Measurements from ENCODE around the gene CAMK2D.

CAMK2D gene

DNA sequence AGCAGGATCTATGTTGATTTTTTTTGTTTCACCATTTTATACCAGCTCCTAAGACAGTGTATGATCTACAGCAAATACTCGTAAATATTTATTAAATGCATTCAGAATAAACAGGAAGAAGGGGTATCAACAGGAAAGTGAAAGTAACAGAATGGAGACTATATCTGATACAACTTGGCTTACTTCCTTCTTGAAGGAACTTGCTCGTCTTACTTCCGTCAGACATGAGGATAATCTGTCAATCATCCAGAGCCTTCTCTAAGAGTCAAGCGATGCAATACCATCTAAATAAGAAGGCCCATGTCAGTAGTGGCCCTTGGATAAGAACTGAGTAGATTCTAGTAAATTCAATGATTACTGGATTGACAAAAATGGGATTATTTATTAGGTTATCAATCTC lies 84.2 kb downstream of the CAMK2D start:
- DNase-seq, result no peak

DNA sequence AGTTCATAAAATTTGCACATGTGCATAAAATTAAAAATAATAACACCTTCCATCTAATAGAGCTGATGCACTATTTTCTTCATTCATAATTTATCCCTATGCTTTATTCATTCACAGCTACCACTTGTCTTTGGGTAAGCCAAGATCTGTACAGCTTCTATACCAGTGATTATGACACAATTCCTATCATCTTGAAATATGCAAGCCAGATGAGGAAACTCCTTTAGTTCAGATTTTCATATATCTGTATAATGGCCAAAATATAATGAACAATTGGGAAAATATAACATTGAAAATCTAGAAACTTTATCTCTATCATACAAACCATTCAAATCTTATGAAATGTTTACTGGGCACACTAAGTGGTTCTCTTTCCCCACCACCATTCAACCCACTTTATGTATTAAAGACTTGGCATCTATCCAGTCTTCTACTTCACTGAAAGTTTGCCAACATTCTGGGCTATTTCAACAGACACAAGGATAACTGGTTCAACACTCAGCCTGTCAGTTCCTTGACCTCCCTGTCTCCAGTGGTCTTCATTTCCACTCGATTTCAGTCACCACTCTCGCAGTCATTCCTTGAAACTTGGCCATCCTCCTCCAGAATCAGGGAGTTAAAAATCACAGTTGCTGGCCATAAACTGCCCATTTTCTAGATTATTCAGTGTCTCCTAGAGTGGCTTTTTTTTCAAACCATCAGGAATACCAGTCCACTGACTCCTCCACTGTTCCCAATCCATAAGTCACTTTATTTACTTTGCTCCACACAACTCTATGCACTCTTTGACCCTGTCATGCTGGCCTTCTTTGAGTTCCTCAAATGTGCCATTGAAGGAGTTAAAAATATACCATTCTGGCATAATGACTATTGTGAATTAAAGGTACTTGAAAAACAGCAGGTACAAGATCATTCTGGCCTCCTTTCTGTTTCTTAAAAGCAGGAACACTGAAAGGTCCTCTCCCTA lies 85.5 kb downstream of the CAMK2D start:
- DNase-seq, result no peak

DNA sequence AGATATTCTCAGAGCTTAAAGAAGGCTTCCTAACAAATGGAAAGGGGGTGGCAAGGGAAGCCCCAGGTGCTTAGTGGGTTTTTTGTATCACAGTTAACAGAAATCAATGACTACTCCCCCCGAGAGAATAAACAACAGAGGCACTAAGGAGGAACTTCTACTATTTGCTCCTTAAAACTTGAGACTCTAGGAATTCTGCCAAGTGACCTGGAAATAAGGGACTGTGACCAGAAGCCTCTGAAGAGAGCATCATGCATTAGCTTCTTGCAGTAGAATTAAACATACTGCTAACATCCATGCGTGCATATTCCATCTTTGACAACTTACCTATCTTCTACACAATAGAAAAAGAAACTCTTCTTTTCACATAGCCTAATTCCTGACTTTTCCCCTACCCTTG lies 86.8 kb downstream of the CAMK2D start:
- DNase-seq, result no peak

- DNase-seq, result no peak
These were observed 87.3 kb downstream of the CAMK2D start for GRCh38 chr4:113674251-113674650.

GRCh38 chr4:113673450-113673849 lies 88.1 kb downstream of the CAMK2D start:
- peak; percentile 69 for DNase-seq

DNA sequence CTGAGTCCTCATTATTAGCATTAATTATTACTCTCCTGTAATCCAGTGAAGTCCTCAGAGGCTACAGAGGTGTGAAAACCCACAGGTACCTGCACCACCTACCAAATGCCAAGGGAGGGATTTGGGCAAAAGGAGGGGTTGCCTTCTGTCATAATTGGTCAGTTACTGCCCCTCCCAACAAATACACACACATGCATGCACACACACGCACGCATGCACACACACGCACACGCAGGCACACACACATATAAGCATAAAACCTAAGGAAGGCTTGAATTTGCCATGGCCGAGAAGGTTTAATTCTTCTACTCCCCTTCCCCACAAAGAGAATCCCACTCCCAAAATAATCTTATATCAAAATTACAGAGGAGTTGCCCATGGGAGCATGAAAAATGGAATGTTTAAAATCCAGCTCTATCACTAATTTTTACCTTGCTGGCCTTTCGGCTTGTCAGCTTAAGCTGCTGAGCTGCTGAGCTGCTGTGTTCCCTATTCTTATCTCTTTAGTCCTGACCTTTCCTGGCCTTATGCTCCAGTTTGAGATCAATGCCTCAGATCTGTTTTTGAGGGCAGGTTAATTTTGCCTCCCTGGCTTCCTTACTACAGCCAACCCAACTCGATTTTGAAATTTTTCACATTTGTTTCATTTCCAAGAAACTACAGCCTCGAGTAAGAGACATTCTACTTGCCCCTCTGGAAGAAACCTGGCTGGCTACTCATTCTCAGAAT lies 95.0 kb downstream of the CAMK2D start:
- DNase-seq, result no peak

DNA sequence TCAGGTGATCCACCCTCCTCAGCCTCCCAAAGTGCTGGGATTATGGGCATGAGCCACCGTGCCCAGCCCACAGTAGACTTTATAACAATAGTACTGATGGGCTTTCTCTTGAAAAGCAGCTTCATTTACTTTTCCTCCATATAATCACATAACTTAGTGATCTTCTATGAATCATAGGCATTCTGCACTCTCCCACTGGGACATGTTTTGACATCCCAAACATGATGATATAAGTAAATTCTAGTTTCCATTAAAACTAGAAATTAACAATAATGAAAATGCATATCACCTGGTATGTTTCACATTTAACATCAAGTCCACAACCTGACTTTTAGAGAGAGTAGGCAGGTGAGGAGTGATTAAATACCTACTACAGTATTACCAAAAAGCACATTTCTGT lies 96.5 kb downstream of the CAMK2D start:
- DNase-seq, result no peak

DNA sequence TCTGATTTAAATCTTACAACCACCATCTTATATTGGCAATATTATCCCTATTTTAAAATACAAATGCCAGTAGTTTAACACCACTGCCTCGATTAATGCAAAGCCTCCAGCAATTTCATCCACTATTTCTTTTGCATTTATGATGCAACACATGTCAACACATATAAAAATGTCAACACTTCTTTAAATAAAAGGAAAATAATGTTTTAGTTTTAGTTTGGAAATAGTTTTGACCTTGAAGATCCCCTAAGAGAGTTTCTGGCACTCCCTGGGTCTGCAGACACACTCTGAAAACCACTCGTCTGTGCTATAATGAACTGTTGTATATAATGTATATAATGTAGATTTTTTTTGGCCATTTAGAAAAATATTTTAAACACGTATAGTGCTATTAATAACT lies 99.0 kb downstream of the CAMK2D start:
- no peak for DNase-seq

DNA sequence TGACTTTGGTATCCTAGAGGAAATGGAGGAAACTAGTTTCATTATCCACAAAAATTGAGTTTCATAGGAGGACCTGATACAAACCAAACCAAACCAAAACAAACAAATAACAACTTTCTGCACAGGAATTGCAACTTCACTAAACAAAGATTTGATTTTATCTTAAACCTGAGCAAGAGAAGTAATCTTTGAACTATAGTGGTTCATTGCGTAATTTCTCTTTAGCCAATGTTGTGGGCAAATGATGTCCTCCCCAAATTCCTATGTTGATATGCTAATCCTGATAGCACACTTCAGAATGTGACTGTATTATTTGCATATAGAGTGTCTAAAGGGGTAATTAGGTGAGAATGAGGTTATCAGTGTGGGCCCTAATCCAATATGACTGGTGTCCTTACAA lies 102.4 kb downstream of the CAMK2D start:
- no peak for DNase-seq

DNA sequence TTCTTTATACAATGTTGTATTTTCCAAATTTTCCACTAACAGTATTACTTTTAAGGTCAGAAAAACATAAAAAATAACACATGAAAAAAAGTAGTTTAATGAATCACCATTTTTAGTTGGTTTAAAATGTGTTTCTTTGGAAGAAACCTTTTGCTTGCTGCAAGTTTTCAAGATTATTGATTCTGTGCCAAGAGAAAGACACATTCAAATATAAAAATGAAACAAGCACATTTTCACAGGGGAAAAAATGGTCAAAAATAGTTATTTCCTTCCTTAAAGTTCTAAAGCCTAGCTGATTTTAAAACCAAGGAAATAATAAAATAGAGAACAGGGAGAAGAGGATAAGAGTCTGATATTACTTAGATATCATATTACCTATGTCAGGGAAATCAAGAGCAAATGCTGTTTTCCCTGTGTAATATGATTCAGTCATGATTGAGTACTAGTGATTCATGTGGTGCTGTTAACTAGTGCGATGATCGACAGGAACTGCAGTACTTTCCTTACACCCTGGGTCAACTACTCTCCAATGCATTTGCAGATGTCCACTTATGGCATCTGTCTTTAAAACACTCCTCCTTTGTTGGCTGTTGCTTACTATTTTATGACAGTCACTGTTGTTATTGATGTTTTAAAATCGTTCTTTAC lies 103.8 kb downstream of the CAMK2D start:
- DNase-seq, result no peak

DNA sequence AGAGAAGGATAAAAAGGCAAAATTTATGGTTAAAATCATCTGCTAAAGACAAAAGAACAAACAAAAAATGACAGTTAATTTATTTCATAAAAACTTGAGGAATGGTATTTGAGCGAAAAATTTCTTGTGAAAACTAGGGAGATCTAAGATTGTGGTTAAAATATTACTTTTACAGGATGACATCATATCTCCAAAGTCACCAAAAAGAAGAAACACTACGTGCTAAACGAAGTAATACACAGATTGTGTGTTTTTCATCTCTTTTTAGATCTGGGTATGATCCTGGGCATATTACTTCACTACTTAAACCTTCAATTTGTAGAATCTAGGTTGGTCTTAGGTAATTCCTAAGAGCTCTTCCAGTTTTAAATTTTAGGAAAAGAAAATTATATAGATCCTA lies 107.7 kb downstream of the CAMK2D start:
- DNase-seq, result no peak

DNA sequence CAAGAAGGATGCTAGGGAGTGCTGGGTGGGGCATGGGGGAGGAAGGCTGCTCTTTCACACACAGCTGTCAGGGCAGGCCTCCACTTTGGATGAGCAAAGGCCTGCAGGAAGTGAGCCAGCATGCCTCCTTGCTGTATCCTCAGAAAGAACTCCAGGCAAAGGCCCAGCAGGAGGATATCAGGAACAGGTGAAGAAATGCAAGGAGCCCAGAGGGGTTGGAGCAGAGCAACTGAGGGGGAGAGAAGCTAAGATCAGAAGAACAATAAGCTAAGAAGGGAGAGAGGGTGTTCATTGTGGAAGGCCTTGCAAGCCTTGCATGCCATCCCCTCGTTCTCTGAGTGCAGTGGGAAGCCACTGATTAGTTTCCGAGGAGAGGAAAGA lies 115.1 kb downstream of the CAMK2D start:
- DNase-seq, result no peak

DNA sequence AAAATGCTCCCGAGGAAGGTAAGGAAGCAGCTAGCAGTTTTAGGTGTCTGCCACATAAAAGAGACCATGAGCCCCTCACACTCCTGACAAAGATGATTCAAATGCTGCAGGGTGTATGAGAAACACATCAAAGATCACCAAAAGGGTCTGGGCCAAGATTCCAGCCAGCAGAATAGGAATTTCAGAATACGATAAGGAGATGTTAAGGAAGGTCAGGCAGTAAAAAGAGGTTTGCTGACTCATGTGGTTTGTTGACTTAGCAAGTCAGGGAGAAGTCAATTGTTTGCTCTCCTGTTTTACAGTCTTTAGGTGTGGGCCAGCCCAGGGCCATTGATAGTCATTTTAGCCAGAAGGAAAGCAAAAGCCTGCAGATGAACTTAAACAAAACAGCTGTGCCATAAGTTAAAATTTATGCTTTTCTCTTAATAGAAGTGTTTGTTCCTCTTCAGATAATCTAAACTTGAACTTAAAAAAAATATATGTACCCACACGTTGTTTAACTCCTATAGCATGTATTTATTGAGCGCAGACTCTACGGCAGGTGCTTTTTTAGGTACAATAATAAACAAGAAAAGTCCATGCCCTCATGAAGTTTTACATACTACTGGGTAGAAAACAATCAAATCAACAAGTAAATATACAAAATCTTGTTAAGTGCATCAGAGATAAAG lies 115.6 kb downstream of the CAMK2D start:
- DNase-seq, result no peak

GRCh38 chr4:113645288-113645687 lies 116.2 kb downstream of the CAMK2D start:
- DNase-seq, result no peak

GRCh38 chr4:113644398-113644797 lies 117.1 kb downstream of the CAMK2D start:
- DNase-seq, result no peak

DNA sequence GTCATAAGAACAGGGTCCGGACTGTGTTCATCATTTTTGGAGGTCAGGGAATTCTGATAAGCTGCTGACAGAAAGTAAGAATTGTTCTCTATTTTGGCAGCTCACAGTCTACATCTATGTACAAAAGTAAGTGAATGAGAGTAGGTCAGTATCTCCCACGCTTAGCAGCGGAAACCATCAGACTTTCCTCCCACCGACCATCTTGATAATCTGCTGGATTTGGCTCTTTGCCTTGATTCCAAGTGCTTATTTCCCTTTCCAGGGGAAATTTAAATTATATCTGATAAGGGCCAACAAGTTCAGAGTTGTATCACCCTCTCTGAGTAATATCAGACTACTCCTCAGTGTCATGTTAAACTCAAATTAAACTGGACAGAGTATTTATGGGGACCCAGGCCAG lies 118.0 kb downstream of the CAMK2D start:
- DNase-seq, result no peak

GRCh38 chr4:113641025-113641431 lies 120.5 kb downstream of the CAMK2D start:
- DNase-seq, result no peak

DNA sequence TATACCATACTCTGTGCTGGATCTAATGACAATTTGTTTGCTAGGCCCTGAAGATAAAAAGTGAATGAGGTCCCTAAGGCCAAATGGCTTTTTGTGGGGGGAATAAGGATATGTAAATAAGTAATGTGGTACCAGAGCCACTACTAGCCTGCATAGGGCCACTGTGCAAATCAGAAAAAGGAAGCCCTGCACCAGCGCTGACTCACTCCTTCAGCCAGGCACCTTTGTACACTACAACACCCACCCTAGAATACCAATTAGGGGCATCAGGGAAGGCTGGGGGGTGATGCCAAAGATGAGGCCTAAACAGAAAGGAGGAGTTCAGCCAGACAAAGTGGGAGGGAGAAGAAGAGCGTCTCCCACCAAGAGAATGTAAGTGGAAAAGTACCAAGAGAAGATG lies 122.2 kb downstream of the CAMK2D start:
- no peak for DNase-seq

DNA sequence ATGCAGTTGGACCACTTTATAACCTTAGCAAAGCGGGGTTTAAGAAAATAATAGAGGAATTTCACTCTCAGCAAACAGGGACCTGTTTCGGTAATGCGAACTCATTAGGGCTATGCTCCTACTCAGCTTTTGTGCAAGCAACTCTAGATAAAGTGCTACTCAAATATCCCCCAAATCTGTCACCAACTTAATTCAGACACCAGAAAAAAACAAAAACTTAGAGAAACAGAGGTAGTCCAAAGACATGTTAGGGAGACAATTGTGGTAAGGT lies 123.0 kb downstream of the CAMK2D start:
- DNase-seq, result no peak

DNA sequence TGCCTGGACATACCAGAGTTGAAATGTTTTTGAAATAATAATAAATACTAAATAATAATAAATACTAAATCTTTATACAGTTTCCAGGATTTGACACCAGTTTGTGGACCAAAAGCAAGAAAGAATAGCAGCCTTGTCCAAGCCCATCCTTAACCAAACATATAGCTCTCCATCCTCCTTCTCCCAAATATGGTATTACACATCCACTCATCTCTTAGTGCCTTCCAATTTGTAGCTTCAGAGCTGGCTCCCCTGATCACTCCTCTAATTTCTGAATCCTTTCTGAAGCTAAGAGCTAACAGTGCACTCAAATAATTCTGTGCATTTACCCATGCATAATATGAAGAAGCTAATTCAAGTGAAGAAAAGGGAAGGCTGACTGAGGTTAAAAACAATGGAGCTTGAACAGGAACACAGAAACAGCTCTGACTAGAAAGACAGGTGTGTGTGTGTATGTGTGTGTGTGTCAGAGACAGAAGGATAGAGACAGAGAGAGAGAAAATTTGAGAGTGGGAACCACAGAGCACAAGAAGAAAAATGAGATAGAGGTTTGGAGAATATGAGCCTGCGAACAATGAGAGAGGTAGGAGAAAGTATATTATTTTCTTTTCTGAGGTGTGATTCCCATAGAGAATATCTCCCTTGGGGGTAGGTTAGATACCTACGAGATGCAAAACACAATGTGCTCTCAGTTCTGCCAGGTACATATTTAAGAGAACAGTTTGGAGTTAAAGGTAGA lies 123.5 kb downstream of the CAMK2D start:
- DNase-seq, result no peak

DNA sequence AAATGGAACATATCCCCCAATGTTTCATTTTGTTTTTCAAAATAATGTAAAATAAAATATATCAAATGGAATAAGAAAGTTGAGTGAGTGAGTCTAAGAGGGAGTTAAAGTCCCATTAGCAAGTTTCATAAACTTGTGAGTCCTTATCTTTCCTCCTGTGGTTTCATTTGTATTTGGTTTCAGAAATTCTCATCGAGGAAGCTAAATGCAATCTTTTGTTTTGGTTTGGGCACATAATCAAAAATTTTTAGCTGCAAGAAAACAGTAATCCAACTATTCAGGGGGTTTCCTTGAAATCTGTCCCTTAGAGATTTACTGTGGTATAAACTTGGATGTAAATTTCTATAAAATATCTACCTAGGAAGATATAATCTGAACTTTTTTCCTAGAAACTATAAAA lies 124.2 kb downstream of the CAMK2D start:
- DNase-seq, result no peak

DNA sequence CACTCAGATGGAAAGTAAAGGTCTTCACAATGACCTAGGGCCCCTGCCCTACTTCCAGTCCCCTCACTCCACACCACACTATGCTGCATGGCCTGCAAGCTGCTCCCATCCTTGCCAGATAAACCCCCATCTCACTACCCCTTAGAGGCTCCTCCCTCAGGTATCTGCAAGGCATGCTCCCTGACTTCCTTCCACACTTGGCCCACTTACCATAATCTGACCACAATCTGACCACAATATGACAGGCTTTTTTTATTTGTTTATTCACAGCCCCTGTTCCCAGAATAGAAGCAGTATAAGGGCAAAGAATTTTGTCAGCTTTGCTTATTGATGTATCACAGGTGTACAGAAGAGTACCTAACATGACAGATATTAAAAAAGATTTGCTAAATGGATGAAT lies 124.7 kb downstream of the CAMK2D start:
- DNase-seq, result peak; percentile 12

DNA sequence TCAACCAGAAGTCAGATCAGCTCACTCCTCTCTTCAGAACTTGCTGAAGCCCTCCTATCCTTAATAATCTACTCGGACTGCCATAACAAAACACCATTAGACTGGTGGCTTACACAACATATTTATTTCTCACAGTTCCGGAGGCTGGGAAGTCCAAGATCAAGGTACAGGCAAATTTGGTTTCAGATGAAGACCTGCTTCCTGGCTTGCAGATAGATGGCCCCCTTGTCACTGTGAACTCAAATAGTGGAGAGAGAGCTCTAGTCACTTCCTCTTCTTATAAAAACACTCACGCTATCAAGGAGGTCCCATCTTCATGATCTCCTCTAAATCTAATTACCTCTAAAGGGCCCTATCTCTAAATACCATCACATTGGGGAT lies 125.1 kb downstream of the CAMK2D start:
- no peak for DNase-seq
